CD4-positive, alpha-beta T cell (primary cell): ENCODE results near the gene SERPINA5. TPM values are rescaled to one million over a fixed set of nuclear protein-coding genes. Genes with fewer than 3 reads are reported as not detected.

Experiments used
- ATAC-seq: fragments of 200-7000 bp; cut with Tn5 transposase; one replicate; pipeline ENCODE4 v1.10.0; 2022; ENCODE audit warnings: mild to moderate bottlenecking; ENCODE audit not compliant: poor library complexity
- CTCF ChIA-PET: fragments of 350-600 bp; sonication (Branson Sonifier 250); formaldehyde crosslinking; loops from one replicate; lab custom pipeline; 2021; ENCODE audit warnings: antibody characterized with exemption, inconsistent platforms; lab: Charles Lee
- POLR2A ChIA-PET: fragments of 350-600 bp; sonication (Branson Sonifier 250); formaldehyde crosslinking; loops from one replicate; lab custom pipeline; 2021; ENCODE audit warnings: antibody characterized with exemption, inconsistent platforms; lab: Charles Lee
- DNase-seq, 14 experiments: peaks; one replicate each; pipeline ENCODE4 v3.0.0-alpha.2; 2013 to 2020; ENCODE audit warnings: mixed read lengths in 2 of 14
- H3K27ac ChIP-seq, 2 donors: one replicate each; pipeline versions ENCODE4 v1.5.1 to v1.7.0; 2013; ENCODE audit warnings: low read length in 2 of 2, low read depth in 1 of 2, mild to moderate bottlenecking in 1 of 2
- H3K27me3 ChIP-seq, 2 experiments: 1 replicate in 1 of 2; 2 replicates in 1 of 2; pipeline versions ENCODE4 v1.6.1 to v1.7.0; 2013; ENCODE audit warnings: low read length in 2 of 2, control low read depth in 1 of 2, mild to moderate bottlenecking in 1 of 2, moderate library complexity in 1 of 2; ENCODE audit not compliant: insufficient read depth in 2 of 2, control insufficient read depth in 1 of 2
- H3K36me3 ChIP-seq: one replicate; pipeline ENCODE4 v1.6.1; 2013; ENCODE audit warnings: low read length, control low read depth; ENCODE audit not compliant: insufficient read depth
- H3K4me1 ChIP-seq: one replicate; pipeline ENCODE4 v1.6.1; 2013; ENCODE audit warnings: low read length, control low read depth; ENCODE audit not compliant: insufficient read depth
- H3K4me3 ChIP-seq: one replicate; pipeline ENCODE4 v1.5.1; 2013; ENCODE audit warnings: mild to moderate bottlenecking, low read length, moderate library complexity
- H3K9me3 ChIP-seq, 2 experiments: 1 replicate in 1 of 2; 2 replicates in 1 of 2; pipeline versions ENCODE4 v1.6.1 to v1.7.0; 2013; ENCODE audit warnings: low read length in 2 of 2, mild to moderate bottlenecking in 2 of 2, control low read depth in 1 of 2, moderate library complexity in 1 of 2; ENCODE audit not compliant: control insufficient read depth in 1 of 2, insufficient read depth in 1 of 2
- H3K27ac Mint-ChIP-seq: one replicate; pipeline ENCODE4 v1.8.0; 2020; ENCODE audit warnings: mixed read lengths
- H3K27me3 Mint-ChIP-seq: one replicate; pipeline ENCODE4 v1.8.0; 2021; ENCODE audit warnings: mixed read lengths
- H3K36me3 Mint-ChIP-seq: one replicate; pipeline ENCODE4 v1.8.0; 2021; ENCODE audit warnings: low read depth, mixed read lengths
- H3K4me1 Mint-ChIP-seq: one replicate; pipeline ENCODE4 v1.8.0; 2021; ENCODE audit warnings: low read depth, mixed read lengths
- H3K4me3 Mint-ChIP-seq: one replicate; pipeline ENCODE4 v1.8.0; 2020; ENCODE audit warnings: mild to moderate bottlenecking, mixed read lengths
- H3K9me3 Mint-ChIP-seq: one replicate; pipeline ENCODE4 v1.8.0; 2020; ENCODE audit warnings: mixed read lengths
- intact Hi-C, 2 experiments: fragments of 100-400 bp; cut with DNase I in 1 of 2; cut with micrococcal nuclease in 1 of 2; formaldehyde crosslinking; loops; one replicate each; pipeline versions ENCODE4 v1.15.1 to v1.9.0; 2023 to 2025; cut with DNase I, micrococcal nuclease
- total RNA-seq, 174 experiments: library from RNA in 2 of 174; stranded (reverse) in 2 of 174; gene quantifications; one replicate each; pipeline ENCODE4 v1.2.3 and lab custom pipeline; 2021 to 2026
- TF ChIP-seq, protein P1 (sequence below): fragments of 200-600 bp; IDR thresholded peaks from one replicate; pipeline ENCODE4 v1.8.0; 2022; ENCODE audit warnings: antibody characterized with exemption, mild to moderate bottlenecking

Gene SERPINA5
- total RNA-seq, 2 experiments from 2014 or later, result not detected

DNA sequence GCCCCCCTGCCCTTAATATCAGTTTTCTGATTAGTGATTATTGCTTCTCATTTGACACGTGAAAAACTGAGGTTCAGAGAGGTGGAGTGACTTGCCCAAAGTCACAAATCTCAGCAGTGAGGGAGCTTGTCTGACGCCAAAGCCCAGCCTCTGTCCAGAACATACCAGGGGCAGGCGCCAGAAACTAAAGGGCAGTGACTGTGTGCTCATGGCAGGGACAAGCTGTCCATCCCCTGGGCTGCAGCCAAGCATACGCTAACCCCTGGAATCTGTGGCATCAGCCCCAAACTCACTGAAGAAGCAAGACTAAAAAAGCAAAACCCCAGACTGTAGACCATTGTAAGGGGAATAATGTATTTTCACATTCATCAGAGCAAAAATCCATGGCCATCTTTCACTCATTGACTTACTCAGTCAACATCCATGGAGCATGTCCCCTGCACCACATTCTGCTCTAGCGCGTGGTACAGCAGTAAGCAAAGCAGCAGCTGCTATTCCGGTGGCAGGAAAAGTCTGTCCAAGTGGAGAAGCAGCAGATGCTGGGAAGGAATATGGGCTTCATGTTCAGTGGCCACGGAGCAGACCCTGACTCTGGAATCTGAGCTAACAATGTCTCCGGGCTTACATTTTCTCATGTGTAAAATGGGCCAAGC lies 21.5 kb upstream of the SERPINA5 start:
- no peak for DNase-seq
- Histone ChIP-seq H3K36me3 (no peaks in the 10 kb centered on the region), H3K9me3 (peaks cover 0 to 11% of the 10 kb centered on the region in 2 experiments), H3K27me3 (peaks cover 0 to 5% of the 10 kb centered on the region in 2 experiments), H3K4me3 (no peak overlapping the region), H3K4me1 (no peaks in the 10 kb centered on the region), H3K27ac (no peak overlapping the region)
- Mint-ChIP-seq H3K4me3 (no peak overlapping the region), H3K36me3 (no peaks in the 10 kb centered on the region), H3K27ac (no peak overlapping the region), H3K9me3 (peaks cover 3% of the 10 kb centered on the region), H3K27me3 (peaks cover 55% of the 10 kb centered on the region), H3K4me1 (no peaks in the 10 kb centered on the region)
- TF ChIP-seq, protein P1, sequence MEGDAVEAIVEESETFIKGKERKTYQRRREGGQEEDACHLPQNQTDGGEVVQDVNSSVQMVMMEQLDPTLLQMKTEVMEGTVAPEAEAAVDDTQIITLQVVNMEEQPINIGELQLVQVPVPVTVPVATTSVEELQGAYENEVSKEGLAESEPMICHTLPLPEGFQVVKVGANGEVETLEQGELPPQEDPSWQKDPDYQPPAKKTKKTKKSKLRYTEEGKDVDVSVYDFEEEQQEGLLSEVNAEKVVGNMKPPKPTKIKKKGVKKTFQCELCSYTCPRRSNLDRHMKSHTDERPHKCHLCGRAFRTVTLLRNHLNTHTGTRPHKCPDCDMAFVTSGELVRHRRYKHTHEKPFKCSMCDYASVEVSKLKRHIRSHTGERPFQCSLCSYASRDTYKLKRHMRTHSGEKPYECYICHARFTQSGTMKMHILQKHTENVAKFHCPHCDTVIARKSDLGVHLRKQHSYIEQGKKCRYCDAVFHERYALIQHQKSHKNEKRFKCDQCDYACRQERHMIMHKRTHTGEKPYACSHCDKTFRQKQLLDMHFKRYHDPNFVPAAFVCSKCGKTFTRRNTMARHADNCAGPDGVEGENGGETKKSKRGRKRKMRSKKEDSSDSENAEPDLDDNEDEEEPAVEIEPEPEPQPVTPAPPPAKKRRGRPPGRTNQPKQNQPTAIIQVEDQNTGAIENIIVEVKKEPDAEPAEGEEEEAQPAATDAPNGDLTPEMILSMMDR, result no peak
- POLR2A ChIA-PET, result no interaction called here
- intact Hi-C loops, result loop anchor here in 1 of 2 experiments (10.0 kb wide), 1 partner anchor 425 kb away; no protein-coding TSS in a partner anchor
- no peak for ATAC-seq
- CTCF ChIA-PET, result no interaction called here

DNA sequence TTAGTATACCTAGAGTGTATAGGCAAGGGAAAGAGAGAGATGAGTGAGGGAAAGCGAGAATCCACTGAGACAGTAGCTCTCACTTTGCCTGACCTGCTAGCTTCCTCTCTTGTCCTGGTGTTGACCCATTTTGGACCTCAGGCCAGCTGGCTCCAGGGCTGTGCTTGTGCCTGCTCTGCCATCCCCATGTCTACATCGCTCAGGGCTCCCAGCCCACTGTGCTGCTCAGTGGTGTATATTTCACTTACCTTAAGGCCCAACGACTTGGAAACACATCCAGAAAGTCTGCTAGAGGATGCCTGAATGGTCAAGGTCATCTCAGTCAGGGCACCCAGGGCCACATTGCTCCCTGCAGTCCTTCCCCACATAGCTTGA lies 20.9 kb upstream of the SERPINA5 start:
- TF ChIP-seq, protein P1, result no peak
- H3K4me3 Mint-ChIP-seq, result no peak overlapping the region
- ATAC-seq (no peak), DNase-seq (no peak)
- H3K27ac Mint-ChIP-seq, result no peak overlapping the region
- CTCF ChIA-PET, result no interaction called here
- Histone ChIP-seq H3K27me3 (peaks cover 0 to 5% of the 10 kb centered on the region in 2 experiments), H3K27ac (no peak overlapping the region), H3K4me3 (no peak overlapping the region), H3K4me1 (no peaks in the 10 kb centered on the region), H3K9me3 (peaks cover 0 to 11% of the 10 kb centered on the region in 2 experiments), H3K36me3 (no peaks in the 10 kb centered on the region)
- POLR2A ChIA-PET, result no interaction called here
- no peaks in the 10 kb centered on the region for H3K4me1 Mint-ChIP-seq
- H3K9me3 Mint-ChIP-seq, result no peaks in the 10 kb centered on the region
- H3K36me3 Mint-ChIP-seq, result no peaks in the 10 kb centered on the region
- intact Hi-C loops, result no loop called here
- H3K27me3 Mint-ChIP-seq, result peaks cover 49% of the 10 kb centered on the region

DNA sequence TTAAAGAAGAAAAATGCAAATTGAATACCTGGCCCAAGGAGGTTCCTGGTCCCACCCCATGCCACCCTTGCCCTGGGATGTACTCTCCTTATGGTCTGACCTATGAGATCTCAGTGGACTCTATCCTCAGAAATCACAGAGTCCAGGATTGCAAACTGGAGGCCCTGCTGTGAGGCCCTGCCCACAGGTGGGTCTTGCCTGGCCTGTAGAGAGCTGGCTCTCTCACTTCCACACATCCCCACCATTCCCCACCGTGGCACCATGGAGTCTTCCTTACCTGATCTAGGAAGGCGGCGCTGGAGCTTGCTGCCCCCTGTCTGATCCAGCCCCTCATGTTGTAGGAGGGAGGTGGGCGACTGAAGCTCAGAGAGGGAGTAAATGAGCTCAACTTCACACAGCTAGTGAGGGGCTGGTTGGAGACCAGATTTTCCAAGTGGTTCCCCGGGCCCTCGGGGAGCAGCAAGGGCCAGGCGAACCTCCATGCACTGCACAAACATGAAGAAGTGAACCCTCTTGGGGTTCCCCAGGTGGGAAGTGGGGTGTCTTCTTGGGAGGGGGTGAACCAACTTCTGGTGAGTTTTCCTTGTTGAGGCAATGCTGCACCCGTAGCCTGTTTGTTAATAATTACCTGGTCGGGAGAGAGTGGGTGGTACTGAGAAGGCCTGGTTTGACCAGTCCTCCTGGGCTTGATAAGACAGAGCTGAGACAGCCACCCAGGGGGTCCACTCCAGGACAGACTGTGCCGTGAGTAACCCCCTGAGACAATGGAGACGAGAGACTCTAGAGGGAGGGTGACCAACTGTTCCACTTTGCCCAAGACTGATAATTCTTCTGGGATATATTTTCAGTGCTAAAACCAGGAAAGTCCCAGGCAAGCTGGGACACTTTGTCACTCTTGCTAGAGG lies 20.2 kb upstream of the SERPINA5 start, which contains the start of gene SERPINA4:
TSS of gene SERPINA4 (plus strand) at position 692 of the 905 bp plus-strand sequence. CDS start 2,041 bp downstream, outside the sequence.
- Histone ChIP-seq H3K27ac (no peak within 1 kb of the TSS), H3K27me3 (peaks cover 0 to 5% of the 10 kb centered on the region in 2 experiments), H3K4me1 (no peaks in the 10 kb centered on the region), H3K36me3 (no peaks in the 10 kb centered on the region), H3K4me3 (no peak within 1 kb of the TSS), H3K9me3 (peaks cover 0 to 9% of the 10 kb centered on the region in 2 experiments)
- ChIA-PET POLR2A (no interaction called here), CTCF (no interaction called here)
- no peaks in the 10 kb centered on the region for H3K4me1 Mint-ChIP-seq
- no peak for ATAC-seq
- H3K9me3 Mint-ChIP-seq, result no peaks in the 10 kb centered on the region
- no peak within 1 kb of the TSS for H3K27ac Mint-ChIP-seq
- no peak within 1 kb of the TSS for H3K4me3 Mint-ChIP-seq
- no peaks in the 10 kb centered on the region for H3K36me3 Mint-ChIP-seq
- peaks cover 48% of the 10 kb centered on the region for H3K27me3 Mint-ChIP-seq
- intact Hi-C loops, result no loop called here
- no peak for DNase-seq
- TF ChIP-seq, protein P1, result no peak
